HCT116 (cell line): ENCODE measurements around the gene AMZ1. TPM values are rescaled to one million over a fixed set of nuclear protein-coding genes. Genes with fewer than 3 reads are reported as not detected.

Source experiments
- ATAC-seq: fragments of 200-7000 bp; cut with Tn5 transposase; 2 replicates; pipeline ENCODE4 v1.9.1; 2020; ENCODE audit warnings: mild to moderate bottlenecking, moderate library complexity
- BruUV-seq: library from RNA; stranded (reverse); fragments of 400-500 nt; replicated peaks from 2 replicates; lab custom pipeline; 2021; lab: Mats Ljungman, UMichigan
- CTCF ChIA-PET: fragments of 300-600 bp; sonication (Branson Sonifier 250); formaldehyde crosslinking; loops from one replicate; lab custom pipeline; 2021; ENCODE audit warnings: antibody characterized with exemption; lab: Charles Lee
- POLR2A ChIA-PET: fragments of 300-600, 350-600 bp; sonication (Branson Sonifier 250); formaldehyde crosslinking; loops from one replicate; lab custom pipeline; 2021; ENCODE audit warnings: antibody characterized with exemption; lab: Charles Lee
- RAD21 ChIA-PET, 2 experiments: fragments of 300-600 bp; sonication (Branson Sonifier 250); formaldehyde crosslinking; loops; one replicate each; lab custom pipeline; 2023; ENCODE audit warnings: low total read pairs in 2 of 2; ENCODE audit not compliant: uncharacterized antibody in 2 of 2, unreplicated experiment in 2 of 2, low non-redundant PET in 1 of 2; lab: Charles Lee
- DNase-seq: peaks from one replicate; pipeline ENCODE4 v3.0.0-alpha.2; 2010; ENCODE audit warnings: low read depth, low spot score
- H2AFZ ChIP-seq: fragments of 200-600 bp; shearing (Covaris generic), sonication (generic); 2 replicates; pipeline ENCODE4 v1.6.1; 2017; ENCODE audit warnings: low read depth, mixed run types, mixed read lengths, antibody characterized with exemption, low read length; ENCODE audit not compliant: poor library complexity, severe bottlenecking
- H3K27ac ChIP-seq: 2 replicates; pipeline ENCODE4 v1.5.1; 2012; ENCODE audit warnings: low read depth, low read length
- H3K27me3 ChIP-seq: fragments of 200-600 bp; sonication (generic); 2 replicates; pipeline ENCODE4 v1.6.1; 2016; ENCODE audit warnings: mixed run types, low read length, mixed read lengths; ENCODE audit not compliant: insufficient read depth
- H3K36me3 ChIP-seq, 2 experiments: fragments of 200-500 bp in 1 of 2; fragments of 200-600 bp in 1 of 2; sonication (Bioruptor generic) in 1 of 2; sonication (generic) in 1 of 2; 2 replicates each; pipeline versions ENCODE4 v1.5.1 to v1.6.1; 2014 to 2016; ENCODE audit warnings: low read length in 2 of 2, inconsistent platforms in 1 of 2, mixed read lengths in 1 of 2, mixed run types in 1 of 2; ENCODE audit not compliant: insufficient read depth in 2 of 2, control insufficient read depth in 1 of 2
- H3K4me1 ChIP-seq, 2 experiments: fragments of 200-600 bp in 1 of 2; sonication (generic) in 1 of 2; 2 replicates each; pipeline versions ENCODE4 v1.5.1 to v1.6.1; 2012 to 2017; ENCODE audit warnings: low read length in 2 of 2, inconsistent platforms in 1 of 2, mild to moderate bottlenecking in 1 of 2, mixed read lengths in 1 of 2, mixed run types in 1 of 2, moderate library complexity in 1 of 2; ENCODE audit not compliant: insufficient read depth in 2 of 2, control insufficient read depth in 1 of 2
- H3K4me2 ChIP-seq: fragments of 200-600 bp; sonication (generic); 2 replicates; pipeline ENCODE4 v1.6.1; 2017; ENCODE audit warnings: mixed run types, low read length, mixed read lengths
- H3K4me3 ChIP-seq, 2 experiments: fragments of 200-600 bp in 1 of 2; sonication (generic) in 1 of 2; replicated peaks in 1 of 2; 2 replicates each; pipeline ENCODE4 v1.5.1; 2011 to 2016; ENCODE audit warnings: low read length in 2 of 2, control low read depth in 1 of 2, low read depth in 1 of 2, mild to moderate bottlenecking in 1 of 2, mixed read lengths in 1 of 2, mixed run types in 1 of 2
- H3K79me2 ChIP-seq: fragments of 200-600 bp; sonication (generic); 2 replicates; pipeline ENCODE4 v1.6.1; 2017; ENCODE audit warnings: mild to moderate bottlenecking, mixed run types, low read length, moderate library complexity, mixed read lengths; ENCODE audit not compliant: insufficient read depth
- H3K9ac ChIP-seq: fragments of 200-600 bp; sonication (generic); 2 replicates; pipeline ENCODE4 v1.6.1; 2016; ENCODE audit warnings: low read length, mixed read lengths
- H3K9me2 ChIP-seq: fragments of 200-600 bp; sonication (generic), shearing (Covaris generic); 2 replicates; pipeline ENCODE4 v1.6.1; 2017; ENCODE audit warnings: mixed run types, mild to moderate bottlenecking, moderate library complexity; ENCODE audit not compliant: insufficient read depth
- H3K9me3 ChIP-seq, 2 experiments: fragments of 200-500 bp in 1 of 2; fragments of 200-600 bp in 1 of 2; sonication (Bioruptor generic) in 1 of 2; sonication (generic) in 1 of 2; 2 replicates each; pipeline ENCODE4 v1.6.1; 2014 to 2017; ENCODE audit warnings: low read length in 2 of 2, mixed read lengths in 2 of 2, inconsistent platforms in 1 of 2, low read depth in 1 of 2, mild to moderate bottlenecking in 1 of 2, mixed run types in 1 of 2, moderate library complexity in 1 of 2; ENCODE audit not compliant: control insufficient read depth in 1 of 2, insufficient read depth in 1 of 2
- H4K20me1 ChIP-seq: fragments of 200-600 bp; sonication (generic), shearing (Covaris generic); 2 replicates; pipeline ENCODE4 v1.6.1; 2017; ENCODE audit warnings: mixed run types, mild to moderate bottlenecking, moderate library complexity; ENCODE audit not compliant: insufficient read depth
- CBX3 ChIP-seq: IDR thresholded peaks from 2 replicates; pipeline ENCODE4 v1.6.1; 2012; ENCODE audit warnings: low read depth
- CEBPB ChIP-seq: IDR thresholded peaks from 2 replicates; pipeline ENCODE4 v1.6.1; 2012; ENCODE audit warnings: low read depth
- EGR1 ChIP-seq: IDR thresholded peaks from 2 replicates; pipeline ENCODE4 v1.6.1; 2012; ENCODE audit warnings: low read depth
- EZH2 ChIP-seq: fragments of 200-600 bp; sonication (generic); IDR thresholded peaks from 2 replicates; pipeline ENCODE4 v1.6.1; 2017; ENCODE audit warnings: antibody characterized with exemption, mixed run types
- EZH2phosphoT487 ChIP-seq: fragments of 200-600 bp; IDR thresholded peaks from 2 replicates; pipeline ENCODE4 v1.6.1; 2018; ENCODE audit warnings: antibody characterized with exemption, borderline replicate concordance
- FOSL1 ChIP-seq: IDR thresholded peaks from 2 replicates; pipeline ENCODE4 v1.6.1; 2012; ENCODE audit warnings: low read depth
- JUND ChIP-seq: IDR thresholded peaks from 2 replicates; pipeline ENCODE4 v1.6.1; 2012
- POLR2A ChIP-seq: IDR thresholded peaks from 2 replicates; pipeline ENCODE4 v1.7.0; 2011; ENCODE audit warnings: borderline replicate concordance; ENCODE audit not compliant: insufficient read depth, insufficient read length; ENCODE audit errors: extremely low read depth
- POLR2AphosphoS5 ChIP-seq: IDR thresholded peaks from 2 replicates; pipeline ENCODE4 v1.6.1; 2011; ENCODE audit warnings: mild to moderate bottlenecking, low read depth, low read length, moderate library complexity
- RAD21 ChIP-seq: IDR thresholded peaks from 2 replicates; pipeline ENCODE4 v1.6.1; 2012; ENCODE audit warnings: low read depth, mild to moderate bottlenecking
- REST ChIP-seq: IDR thresholded peaks from 2 replicates; pipeline ENCODE4 v1.6.1; 2012; ENCODE audit warnings: low read depth
- SIN3A ChIP-seq: IDR thresholded peaks from 2 replicates; pipeline ENCODE4 v1.6.1; 2012; ENCODE audit warnings: low read depth
- SP1 ChIP-seq: IDR thresholded peaks from 2 replicates; pipeline ENCODE4 v1.6.1; 2012; ENCODE audit warnings: low read depth
- SRF ChIP-seq: IDR thresholded peaks from 2 replicates; pipeline ENCODE4 v1.6.1; 2012; ENCODE audit warnings: low read depth
- TCF7L2 ChIP-seq: IDR thresholded peaks from 2 replicates; pipeline ENCODE4 v1.7.0; 2011; ENCODE audit warnings: borderline replicate concordance, inconsistent platforms; ENCODE audit not compliant: insufficient read depth, insufficient read length; ENCODE audit errors: extremely low read depth
- ZFX ChIP-seq: fragments of 450-650 bp; IDR thresholded peaks from 2 replicates; pipeline ENCODE4 v1.6.1; 2017
- ZNF274 ChIP-seq: fragments of 200-500 bp; sonication (Bioruptor generic); IDR thresholded peaks from 2 replicates; pipeline ENCODE4 v1.6.1; 2014; ENCODE audit warnings: mild to moderate bottlenecking, low read depth, low read length, inconsistent platforms
- intact Hi-C: fragments of 100-400 bp; cut with micrococcal nuclease; formaldehyde crosslinking; loops from 2 replicates; pipeline ENCODE4 v1.10.0; 2022
- total RNA-seq: library from RNA; stranded (reverse); gene quantifications from one replicate; pipeline ENCODE4 v1.2.1, GENCODE V29; 2021; ENCODE audit not compliant: unreplicated experiment
- TF ChIP-seq, protein P1 (sequence below): IDR thresholded peaks from 2 replicates; pipeline ENCODE4 v1.6.1; 2011; ENCODE audit warnings: mild to moderate bottlenecking, low read length, moderate library complexity; ENCODE audit not compliant: insufficient replicate concordance; ENCODE audit errors: extremely low read depth
- TF ChIP-seq, protein P2 (sequence below): IDR thresholded peaks from 2 replicates; pipeline ENCODE4 v1.6.1; 2012

The AMZ1 gene
- total RNA-seq, 1 experiment from 2014 or later = not detected

DNA sequence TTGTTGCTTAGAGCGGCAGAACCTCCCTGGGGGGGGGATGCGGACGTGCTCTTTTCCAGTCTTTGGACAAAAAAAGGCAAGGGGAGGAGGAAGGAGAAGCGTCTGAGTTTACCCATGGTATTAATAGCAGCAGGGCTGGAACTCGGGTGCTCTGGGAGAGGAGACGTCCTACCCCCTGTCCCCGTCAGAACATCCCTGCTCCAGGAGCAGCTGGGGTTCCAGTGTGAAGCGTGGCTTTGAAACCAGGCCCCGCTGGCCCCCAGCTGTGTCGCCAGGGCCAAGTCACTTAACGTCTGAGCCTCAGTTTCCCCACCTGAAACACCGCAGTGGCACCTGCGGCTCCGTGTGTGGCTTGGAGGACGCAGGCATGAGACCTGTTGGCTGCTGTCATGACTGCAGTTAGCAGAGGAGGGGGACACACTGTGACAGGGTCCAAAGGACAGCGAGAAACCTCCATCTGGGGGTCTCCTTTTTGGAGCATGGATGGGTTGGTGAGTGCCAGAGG, 1.4 kb downstream of the AMZ1 start:
- ATAC-seq = no peak
- Histone ChIP-seq H3K27ac (no peak overlapping the region), H3K36me3 (no peaks in the 10 kb centered on the region), H3K9ac (no peak overlapping the region), H4K20me1 (no peaks in the 10 kb centered on the region), H3K79me2 (no peaks in the 10 kb centered on the region), H3K4me3 (no peak overlapping the region), H3K27me3 (no peaks in the 10 kb centered on the region), H3K9me3 (no peaks in the 10 kb centered on the region), H3K4me2 (0 out of 2 replicates have a peak overlapping the region, but pooled peaks have one; percentile 48), H2AFZ (no peak overlapping the region), H3K9me2 (no peaks in the 10 kb centered on the region), H3K4me1 (peaks cover 10 to 23% of the 10 kb centered on the region in 2 experiments; a peak in 3 of 4 replicates)
- ChIA-PET RAD21 (no interaction called here), POLR2A (no interaction called here), CTCF (no interaction called here)
- intact Hi-C loops = loop anchor here (10.0 kb wide), 1 partner anchor 125 kb away; no protein-coding TSS in a partner anchor
- no peak for DNase-seq
- BruUV-seq = no TSS peak
- TF ChIP-seq EZH2phosphoT487 (no peak), EZH2 (no peak), TCF7L2 (no peak), ZNF274 (no peak), REST (no peak), SRF (no peak), SP1 (no peak), SIN3A (no peak), EGR1 (no peak), RAD21 (no peak), POLR2A (no peak), CEBPB (no peak), JUND (no peak), POLR2AphosphoS5 (no peak), CBX3 (no peak), FOSL1 (no peak), ZFX (no peak)
- TF ChIP-seq, protein P1, sequence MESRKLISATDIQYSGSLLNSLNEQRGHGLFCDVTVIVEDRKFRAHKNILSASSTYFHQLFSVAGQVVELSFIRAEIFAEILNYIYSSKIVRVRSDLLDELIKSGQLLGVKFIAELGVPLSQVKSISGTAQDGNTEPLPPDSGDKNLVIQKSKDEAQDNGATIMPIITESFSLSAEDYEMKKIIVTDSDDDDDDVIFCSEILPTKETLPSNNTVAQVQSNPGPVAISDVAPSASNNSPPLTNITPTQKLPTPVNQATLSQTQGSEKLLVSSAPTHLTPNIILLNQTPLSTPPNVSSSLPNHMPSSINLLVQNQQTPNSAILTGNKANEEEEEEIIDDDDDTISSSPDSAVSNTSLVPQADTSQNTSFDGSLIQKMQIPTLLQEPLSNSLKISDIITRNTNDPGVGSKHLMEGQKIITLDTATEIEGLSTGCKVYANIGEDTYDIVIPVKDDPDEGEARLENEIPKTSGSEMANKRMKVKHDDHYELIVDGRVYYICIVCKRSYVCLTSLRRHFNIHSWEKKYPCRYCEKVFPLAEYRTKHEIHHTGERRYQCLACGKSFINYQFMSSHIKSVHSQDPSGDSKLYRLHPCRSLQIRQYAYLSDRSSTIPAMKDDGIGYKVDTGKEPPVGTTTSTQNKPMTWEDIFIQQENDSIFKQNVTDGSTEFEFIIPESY = no peak
- TF ChIP-seq, protein P2, sequence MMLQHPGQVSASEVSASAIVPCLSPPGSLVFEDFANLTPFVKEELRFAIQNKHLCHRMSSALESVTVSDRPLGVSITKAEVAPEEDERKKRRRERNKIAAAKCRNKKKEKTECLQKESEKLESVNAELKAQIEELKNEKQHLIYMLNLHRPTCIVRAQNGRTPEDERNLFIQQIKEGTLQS = no peak
